ENCODE measurements around the gene LRPAP1.
"Not testable (repeated sequence)": the region's sequence is repeated elsewhere in the genome, so short reads cannot be mapped to it uniquely, and the experiment has no call there.

DNA sequence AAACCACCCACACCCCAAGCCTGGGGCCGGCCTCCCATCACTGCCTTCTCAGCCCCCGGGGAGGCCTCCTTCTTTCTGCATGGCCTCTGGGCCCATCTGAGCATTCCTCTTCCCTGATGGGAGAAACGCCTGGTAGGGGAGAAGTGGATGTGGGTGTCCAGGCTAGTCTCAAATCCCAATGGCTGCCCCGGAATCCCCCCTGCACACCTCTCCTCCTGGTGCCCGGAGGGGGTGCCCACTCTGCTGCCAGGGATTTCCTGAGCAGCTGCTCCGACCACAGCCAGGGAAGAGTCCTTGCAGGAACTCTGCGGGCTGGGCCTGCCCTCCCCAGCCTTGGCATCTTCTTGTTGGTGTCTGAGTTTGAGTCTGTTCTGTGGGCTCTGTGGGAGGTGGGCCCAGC lies 19.1 kb upstream of the LRPAP1 start:
- TF ChIP-seq RAD21 (conservative IDR thresholded peaks at IDR 0.05); EP300 (conservative IDR thresholded peaks at IDR 0.05; ENCODE audit: poor library complexity, severe bottlenecking); EZH2 (IDR thresholded peaks at IDR 0.05; ENCODE audit: borderline replicate concordance, insufficient read depth, low read length, poor library complexity, severe bottlenecking); POLR2AphosphoS5 (IDR thresholded peaks at IDR 0.05): not testable (repeated sequence)
- TF ChIP-seq, protein P1, sequence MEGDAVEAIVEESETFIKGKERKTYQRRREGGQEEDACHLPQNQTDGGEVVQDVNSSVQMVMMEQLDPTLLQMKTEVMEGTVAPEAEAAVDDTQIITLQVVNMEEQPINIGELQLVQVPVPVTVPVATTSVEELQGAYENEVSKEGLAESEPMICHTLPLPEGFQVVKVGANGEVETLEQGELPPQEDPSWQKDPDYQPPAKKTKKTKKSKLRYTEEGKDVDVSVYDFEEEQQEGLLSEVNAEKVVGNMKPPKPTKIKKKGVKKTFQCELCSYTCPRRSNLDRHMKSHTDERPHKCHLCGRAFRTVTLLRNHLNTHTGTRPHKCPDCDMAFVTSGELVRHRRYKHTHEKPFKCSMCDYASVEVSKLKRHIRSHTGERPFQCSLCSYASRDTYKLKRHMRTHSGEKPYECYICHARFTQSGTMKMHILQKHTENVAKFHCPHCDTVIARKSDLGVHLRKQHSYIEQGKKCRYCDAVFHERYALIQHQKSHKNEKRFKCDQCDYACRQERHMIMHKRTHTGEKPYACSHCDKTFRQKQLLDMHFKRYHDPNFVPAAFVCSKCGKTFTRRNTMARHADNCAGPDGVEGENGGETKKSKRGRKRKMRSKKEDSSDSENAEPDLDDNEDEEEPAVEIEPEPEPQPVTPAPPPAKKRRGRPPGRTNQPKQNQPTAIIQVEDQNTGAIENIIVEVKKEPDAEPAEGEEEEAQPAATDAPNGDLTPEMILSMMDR (IDR thresholded peaks at IDR 0.05; ENCODE audit: poor library complexity, severe bottlenecking) = not testable (repeated sequence)
